Renal cortical epithelial cell (primary cell): ENCODE measurements around the gene PPP6R3. TPM values are rescaled to one million over a fixed set of nuclear protein-coding genes. Genes with fewer than 3 reads are reported as not detected.
"Not testable (repeated sequence)": the region's sequence is repeated elsewhere in the genome, so short reads cannot be mapped to it uniquely, and the experiment has no call there.

Source experiments
- DNase-seq: peaks from one replicate; pipeline ENCODE4 v3.0.0-alpha.2; 2011; ENCODE audit warnings: low read depth
- total RNA-seq: library from RNA; depleted of rRNA; stranded (reverse); fragments of >200 nt; gene quantifications from 2 replicates; pipeline ENCODE4 v1.2.3, GENCODE V29; 2014

The PPP6R3 gene
- total RNA-seq, 1 donor from 2014 or later = 164 TPM

DNA sequence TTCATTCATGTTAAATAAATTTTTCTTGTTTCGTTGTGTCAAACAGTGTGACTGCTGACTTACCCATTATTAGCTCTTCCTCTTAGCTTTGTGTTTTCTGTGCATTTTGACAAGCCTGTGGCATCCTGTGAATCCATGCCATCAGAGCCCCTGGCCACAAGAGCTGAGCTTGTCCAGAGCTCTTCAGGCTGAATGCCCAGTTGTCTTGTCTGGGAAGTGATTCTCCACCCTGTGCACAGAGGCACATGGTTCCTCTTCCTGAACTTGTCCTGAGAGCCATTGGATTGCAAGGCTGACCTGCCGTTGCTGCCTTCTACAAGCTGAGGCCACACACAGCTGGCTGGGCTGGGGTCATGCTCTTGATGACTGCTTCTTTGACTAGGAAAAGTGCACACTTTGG is 64.1 kb downstream of the PPP6R3 start:
- no peak for DNase-seq

DNA sequence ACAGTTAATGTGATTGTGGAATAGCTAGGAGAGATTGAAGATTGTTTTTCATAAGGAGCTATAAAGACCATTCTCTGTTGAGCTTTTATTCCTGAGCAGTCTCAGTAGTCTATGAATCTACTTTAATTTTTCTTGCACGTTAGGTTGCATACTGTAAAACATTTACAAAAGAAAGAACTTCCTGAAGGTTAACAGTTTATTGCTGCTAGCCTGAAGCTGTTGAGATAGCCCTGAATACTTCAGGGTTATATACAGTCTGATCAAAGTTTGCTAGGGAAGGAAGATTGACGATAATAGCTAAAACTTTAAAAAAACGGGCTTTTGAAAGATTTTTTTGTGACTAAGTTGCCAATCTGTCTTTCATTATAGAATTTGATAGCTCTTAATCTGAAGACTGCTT is 64.8 kb downstream of the PPP6R3 start:
- DNase-seq = peak; percentile 34

DNA sequence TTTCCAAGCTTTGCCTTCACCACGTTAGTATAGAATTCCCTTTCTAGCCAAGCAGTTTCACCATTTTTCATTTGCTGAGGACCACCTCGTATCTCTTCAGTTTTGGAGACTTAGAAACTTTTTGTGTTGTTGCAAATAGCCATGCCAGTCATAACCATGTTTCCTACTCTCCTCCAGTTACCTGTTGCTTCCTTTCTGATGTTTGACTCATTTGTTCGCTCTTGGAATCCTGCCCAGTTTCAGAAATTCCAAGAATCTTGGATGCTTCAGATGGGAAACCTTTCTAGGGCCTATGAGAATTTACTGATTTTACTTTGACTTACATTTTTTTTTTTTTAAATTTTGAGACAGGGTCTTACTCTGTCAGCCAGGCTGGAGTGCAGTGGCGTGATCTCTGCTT is 65.4 kb downstream of the PPP6R3 start:
- peak; percentile 81 for DNase-seq

DNA sequence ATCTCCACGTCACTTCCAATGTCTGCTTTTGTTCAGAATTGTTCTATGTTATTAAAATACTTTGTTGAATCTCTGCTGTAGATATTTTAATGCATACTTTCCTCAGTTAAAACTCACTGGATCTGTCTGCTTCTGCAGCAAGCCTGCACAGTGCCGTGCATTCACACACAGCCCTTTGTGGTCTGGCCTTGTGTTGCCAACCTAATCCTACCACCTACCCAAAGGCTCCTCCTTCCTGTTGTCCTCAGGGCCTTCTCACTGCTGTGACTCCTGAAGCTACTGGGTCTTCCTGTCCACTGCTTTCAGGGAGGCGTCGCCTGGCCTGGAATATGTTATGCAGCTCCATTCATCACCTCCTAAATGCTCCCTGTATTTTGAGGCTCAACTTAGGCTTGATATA is 67.0 kb downstream of the PPP6R3 start:
- no peak for DNase-seq

DNA sequence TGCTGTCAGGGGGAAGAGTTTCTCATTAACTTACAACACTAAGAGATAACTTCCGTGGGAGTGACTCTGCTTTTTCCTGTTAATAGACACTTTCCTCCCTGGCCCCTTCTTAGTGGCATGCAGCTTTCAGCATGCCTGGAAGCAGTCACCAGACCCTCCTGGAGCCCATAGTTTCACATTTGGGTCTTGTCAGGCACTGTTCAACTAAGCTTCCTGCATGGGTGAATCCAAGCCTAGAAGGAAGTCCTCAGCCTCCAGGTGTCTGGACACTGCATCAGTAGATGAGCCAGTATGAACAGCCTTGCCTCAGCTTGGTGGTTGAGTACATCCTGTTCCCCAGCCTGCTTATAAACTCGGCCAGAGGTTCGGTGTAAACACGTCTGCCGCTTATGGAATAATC is 68.1 kb downstream of the PPP6R3 start:
- DNase-seq = peak; percentile 37

DNA sequence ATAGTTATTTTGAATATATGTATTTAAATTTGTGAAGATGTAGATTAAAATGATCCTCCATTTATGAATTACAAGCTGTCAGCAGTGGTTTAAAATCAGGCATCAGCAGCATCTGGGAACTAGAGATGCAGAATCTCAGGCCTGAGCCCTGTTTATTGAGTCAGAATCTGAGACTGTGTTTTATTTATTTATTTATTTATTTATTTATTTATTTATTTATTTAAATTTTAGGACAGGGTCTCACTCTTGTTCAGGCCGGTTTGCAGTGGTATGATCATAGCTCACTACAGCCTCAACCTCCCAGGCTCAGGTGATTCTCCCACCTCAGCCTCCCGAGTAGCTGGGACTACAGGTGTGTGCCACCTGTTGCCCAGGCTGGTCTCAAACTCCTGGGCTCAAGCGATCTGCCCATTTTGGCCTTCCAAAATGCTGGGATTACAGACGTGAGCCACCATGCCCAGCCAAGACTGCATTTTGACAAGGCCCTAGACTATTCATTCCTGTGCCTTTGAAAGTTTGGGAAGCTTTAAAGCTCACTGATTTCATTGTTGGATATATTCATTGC is 70.7 kb downstream of the PPP6R3 start:
- no peak for DNase-seq

DNA sequence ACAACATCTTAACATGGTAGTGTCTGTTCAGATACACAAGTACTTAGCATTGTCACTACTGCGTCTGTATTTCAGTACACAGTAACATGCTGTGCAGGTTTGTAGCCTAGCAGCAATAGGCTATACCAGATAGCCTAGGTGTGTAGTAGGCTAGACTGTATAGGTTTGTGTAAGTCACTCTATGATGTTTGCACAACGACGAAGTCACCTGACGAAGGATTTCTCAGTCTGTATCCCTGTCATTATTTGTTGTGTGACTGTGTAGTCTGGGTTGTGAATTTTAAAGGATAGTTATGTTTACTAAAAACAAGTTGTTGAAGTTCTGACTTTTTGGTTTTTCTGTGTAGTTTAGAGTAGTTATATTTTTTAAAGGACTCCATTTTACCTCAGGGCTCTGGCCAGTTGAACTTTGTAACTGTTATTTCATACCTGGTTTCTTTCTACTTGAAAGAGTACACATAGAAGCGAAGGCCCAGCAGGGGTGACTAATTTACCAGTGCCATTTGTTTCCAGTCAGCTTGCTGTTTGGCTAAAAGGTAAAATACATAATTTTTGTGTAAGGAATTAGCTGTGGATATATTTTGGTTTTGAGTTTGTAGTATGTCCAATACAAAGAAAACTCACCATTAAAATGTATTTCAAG is 72.3 kb downstream of the PPP6R3 start:
- peak; percentile 13 for DNase-seq

DNA sequence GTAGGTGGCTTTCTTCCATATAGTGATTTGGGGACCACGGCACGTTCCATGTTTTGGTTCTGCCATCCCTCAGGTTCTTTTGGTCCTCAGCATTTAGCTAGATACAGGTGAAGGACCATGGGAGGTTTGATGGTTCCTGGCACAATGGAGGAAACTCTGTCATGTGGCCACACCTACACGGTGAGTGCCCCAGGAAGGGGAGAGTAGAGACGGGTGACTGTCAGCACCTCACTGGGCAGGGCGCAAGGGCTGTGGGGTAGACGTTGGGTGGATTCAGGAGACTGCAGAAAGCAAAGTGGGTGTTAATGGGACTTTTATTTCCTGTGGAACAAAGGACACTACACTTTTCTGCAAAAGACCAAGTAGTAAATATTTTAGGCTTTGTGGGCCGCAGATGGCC is 73.4 kb downstream of the PPP6R3 start:
- no peak for DNase-seq

DNA sequence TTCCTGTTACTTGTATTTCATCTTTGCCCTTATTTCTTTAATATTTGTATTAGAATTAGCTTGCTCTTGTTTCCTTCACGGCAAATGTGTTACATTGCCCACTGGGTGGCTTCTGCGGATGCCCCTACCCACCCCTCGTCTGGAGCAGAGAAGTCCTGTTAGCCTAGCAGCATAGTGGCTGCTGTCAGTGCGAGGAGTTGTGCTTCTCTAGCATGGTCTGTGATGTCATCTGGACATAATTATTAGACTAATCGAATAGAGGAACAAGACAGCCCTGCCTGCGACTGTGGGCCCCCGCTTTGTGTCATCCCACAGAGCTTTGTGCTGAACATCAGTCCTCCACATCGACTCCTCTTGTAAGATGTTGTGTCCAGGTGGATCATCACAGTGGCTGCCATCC is 74.5 kb downstream of the PPP6R3 start:
- DNase-seq = no peak

DNA sequence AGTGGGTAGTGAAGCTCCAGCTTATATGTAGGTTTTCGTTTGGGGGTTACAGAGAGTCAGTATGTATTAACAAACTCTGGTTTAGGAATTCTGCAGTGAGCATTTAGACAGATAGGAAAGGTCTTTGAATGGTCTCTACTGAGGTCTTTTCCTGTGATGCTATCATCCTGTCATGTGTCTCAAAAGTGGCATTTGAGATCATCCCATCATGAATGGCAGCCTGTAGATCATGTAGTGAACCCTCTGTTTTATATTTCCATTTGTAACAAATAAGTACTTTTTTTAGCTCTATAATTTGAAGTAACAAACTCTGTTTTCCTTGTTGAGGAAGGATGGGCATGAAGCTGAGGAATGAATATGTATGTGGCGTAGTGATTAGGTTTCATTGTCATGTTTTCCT is 76.2 kb downstream of the PPP6R3 start:
- DNase-seq = no peak

DNA sequence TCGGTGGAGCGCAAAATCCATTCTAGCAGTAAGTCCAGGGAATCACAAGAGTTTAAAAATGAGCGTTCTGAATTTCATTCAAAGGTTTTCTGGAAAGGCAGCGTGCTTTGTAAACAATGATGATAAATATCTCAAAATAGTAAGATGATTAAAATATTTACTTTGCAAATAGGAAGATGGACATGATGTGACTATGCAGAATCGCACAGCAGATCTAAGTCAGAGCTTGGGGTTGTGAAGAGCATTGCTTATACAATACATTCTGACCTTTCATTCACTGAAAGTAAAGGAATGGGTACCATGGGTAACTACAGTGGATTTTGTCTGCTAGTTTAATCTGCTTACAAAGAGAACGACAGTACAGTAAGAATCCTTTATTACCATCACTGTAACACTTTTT is 77.5 kb downstream of the PPP6R3 start:
- no peak for DNase-seq

DNA sequence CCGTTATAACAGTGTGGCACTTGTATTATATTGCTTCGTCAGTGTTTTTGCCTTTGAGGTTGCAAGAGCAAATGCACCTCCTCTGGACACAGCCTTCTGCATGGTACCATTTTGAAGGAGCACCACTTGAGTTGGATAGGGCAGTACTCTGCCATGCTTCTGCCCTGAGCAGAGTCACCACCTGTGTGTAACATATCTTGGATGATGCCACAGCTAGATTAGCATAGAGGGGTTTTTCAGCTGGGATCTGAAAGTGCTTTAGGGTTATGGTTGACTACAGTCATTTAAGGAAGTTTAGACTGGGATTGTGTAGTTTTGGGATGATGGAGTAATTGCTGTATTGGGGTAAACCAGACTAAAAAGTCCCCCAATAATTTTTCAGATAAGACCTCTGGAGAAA is 78.8 kb downstream of the PPP6R3 start:
- no peak for DNase-seq

DNA sequence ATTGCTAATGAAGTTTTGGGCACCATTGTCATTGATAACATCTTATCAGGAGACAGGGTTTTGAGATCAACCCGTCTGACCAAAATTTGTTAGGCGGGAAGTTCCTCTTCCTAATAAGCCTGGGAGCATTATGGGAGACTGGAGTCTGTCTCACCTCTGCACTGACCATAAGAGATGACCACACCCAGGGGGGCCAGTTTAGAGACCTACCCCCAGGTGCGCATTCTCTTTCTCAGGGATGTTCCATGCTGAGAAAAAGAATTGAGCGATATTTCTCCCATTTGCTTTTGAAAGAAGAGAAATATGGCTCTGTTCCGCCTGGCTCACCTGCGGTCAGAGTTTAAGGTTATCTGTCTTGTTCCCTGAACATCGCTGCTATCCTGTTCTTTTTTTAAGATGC is 80.0 kb downstream of the PPP6R3 start:
- DNase-seq = not testable (repeated sequence)

DNA sequence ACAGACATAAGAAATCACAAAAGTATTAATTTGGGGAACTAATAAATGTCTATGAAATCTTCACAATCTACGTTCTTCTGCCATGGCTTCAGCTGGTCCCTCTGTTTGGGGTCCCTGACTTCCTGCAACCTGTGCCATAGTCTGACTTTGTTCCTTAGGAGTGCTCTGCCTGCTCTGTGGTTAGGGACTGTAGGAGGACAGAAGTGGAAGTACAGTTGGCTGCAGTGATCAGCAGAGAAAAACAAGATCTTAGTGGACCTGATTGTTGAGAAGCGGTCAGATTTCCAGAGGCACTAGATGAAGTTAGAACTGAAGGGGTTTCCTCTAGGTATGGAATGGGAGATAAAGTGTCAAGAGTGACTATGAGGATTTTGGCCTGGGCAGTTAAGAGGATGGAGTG is 80.6 kb downstream of the PPP6R3 start:
- DNase-seq = no peak

DNA sequence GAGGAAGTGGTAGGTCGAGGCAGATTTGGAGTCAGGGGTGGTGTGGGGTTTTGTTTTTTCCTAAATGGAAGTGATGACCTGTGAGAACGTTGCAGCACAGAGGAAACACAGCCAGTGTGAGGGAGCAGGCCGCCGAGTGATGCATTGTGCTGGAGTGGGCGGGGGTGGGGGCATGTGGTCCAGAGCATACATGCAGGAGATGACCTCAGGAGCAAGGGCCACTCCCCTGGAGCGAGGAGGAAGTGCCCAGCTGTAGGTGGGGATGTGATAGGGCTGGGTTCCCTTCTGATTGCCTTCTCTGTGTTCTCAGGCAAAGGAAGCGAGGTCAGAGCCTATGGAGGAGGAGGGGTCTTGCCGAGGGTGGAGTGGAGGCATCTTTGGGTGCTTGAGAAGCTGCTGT is 81.4 kb downstream of the PPP6R3 start:
- DNase-seq = no peak

DNA sequence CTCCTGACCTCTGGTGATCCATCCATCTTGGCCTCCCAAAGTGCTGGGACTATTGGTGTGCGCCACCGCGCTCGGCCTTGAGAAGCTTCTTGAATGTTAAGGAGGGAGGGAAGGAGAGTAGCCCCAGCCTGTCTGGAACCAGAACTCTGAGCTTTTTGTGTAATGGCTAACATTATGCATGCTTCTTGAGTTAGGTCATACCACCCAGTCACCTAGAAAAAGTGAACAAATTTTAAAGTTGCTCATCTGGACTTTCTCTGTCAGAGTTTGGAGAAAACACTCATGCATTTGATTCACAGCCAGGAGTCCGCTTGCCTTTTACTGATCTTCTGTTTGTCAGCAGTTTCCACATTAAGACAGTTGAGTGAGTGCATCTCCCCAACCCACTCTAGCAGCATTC is 82.1 kb downstream of the PPP6R3 start:
- peak; percentile 89 for DNase-seq

DNA sequence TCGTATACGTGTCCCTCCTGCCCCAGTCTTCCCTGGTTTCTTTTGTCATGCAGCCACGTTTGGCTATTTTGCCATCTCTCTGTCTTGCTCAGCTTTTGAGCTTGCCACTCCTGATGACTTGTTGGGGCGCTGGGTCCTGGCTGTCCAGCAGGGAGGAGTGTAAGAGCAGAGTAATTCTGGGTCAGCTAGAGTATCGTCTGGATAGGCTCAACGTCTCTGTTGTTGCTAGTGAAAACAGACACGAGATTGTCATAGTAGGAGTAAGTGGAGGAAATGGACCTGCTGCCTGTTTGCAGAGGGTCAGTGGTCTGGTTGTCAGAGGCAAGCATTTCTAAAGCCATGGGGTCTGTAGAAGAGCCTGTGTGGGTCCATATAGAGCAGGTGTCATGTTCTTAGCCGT is 83.0 kb downstream of the PPP6R3 start:
- no peak for DNase-seq

DNA sequence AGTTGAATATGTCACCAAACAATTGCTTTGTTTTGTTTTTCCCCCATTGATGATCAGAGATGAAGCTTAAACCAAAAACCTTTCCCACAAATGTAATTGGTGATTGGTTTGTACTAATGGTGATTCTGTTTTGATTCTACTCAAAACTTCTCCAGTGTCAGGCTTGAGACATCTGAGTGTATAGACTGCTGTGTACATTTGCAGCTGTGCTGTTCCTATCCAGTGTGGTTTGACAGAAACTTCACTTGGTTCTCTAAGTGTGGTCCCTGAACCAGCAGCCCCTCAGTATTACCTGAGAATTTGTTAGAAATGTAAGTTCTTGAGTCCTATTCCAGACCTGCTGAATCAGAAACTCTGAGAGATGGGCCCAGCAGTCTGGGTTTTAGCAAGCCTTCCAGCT is 84.8 kb downstream of the PPP6R3 start:
- no peak for DNase-seq

DNA sequence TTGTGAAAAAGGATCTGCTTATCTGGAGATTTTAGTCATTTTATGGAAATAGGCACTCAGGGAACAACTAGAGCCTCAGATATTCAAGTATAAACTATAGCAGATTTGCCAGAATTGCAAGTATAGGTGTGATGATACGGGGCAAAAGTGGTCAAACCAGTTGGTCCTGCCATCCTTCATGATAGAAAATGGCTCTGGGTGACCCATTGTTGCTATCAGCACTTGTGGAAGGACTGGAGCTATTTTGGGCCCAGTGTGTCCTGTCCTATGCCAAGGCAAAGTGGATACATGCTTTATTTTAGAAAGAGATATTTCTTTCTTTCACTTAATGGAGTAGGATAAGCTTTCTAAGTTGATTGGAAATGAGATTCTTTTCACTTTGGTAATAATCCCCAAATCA is 85.2 kb downstream of the PPP6R3 start:
- no peak for DNase-seq

DNA sequence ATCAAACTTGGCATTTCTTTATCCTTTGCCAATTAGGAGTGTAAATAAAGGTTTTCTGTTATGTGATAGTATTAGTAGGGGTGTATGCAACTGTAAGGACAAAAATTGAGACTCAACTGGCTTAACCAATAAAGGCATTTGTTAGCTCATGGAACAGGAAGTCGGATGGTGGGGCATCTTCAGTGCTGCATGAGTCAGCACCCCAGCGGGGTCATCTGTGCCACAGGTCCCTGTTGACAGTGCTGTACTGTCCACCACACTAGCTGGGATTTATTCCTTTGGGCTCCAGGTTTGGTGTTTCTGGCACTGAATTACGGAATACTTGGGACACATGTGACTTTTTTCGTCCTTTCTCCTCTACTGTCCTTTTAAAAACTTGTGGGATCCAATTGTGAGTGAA is 86.0 kb downstream of the PPP6R3 start:
- peak; percentile 19 for DNase-seq

DNA sequence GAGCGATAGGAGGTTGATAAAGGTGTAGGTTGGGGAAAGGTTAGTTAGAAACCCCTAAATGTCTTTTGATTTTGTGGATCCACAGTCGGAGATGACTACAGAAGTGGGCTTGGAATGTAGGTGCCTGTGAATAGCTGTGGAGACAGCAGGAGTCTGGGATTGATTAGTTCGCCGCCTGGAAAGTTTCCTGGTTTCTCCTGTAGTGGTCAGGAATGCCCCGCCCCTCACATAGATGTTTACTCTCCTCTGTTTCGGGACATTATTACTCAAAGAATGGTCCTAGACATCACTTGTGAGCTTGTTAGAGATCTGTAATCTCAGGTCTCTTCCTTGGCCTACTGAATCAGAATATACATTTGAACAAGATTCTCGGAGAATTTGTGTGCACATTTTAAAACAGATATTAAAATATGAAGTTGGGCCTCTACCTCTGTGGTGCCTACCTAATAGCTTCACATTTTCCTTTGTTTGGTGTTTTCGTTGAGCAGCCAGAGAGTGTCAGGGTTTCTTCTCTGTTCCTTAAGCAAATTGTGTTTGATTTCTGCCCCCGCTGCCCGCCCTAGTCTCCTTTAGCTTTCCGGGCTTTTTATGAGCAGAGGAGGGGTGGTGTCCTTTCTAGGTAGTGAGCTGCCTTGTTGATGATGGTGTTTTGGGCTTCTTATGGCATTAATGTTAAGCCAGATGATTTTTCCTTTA is 89.4 kb downstream of the PPP6R3 start:
- DNase-seq = no peak

DNA sequence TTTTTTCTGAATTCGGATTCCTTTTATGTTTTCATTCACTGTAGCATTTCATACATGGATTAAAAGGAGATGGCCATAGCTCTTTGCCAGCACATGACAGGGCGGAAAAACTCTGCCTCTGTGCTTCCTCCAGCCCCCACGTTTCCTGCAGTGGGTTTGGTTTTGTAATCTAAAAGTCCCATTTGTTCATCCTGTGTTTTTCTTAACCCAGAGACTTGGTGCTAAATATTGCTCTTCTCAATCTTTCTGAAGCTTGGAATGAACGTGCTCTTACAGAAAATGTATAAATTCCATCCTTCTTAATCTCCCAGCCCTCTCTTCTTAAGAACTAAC is 89.9 kb downstream of the PPP6R3 start:
- no peak for DNase-seq

DNA sequence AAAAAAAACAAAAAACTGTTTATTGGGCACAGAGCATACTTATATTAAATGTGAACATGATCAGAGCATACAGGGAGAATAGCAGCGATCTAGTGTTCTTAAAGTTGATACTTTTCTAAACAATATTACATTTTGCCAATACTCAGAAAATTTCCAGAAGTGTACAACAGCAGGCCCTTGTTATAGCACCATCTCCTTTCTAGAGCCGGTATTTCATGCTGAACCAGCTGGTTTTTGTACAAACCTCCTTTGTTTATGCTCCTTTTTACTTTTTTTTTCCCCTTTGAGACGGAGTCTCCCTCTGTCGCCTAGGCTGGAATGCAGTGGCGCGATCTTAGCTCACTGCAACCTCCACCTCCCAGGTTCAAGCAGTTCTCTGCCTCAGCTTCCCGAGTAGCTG is 90.7 kb downstream of the PPP6R3 start:
- no peak for DNase-seq

DNA sequence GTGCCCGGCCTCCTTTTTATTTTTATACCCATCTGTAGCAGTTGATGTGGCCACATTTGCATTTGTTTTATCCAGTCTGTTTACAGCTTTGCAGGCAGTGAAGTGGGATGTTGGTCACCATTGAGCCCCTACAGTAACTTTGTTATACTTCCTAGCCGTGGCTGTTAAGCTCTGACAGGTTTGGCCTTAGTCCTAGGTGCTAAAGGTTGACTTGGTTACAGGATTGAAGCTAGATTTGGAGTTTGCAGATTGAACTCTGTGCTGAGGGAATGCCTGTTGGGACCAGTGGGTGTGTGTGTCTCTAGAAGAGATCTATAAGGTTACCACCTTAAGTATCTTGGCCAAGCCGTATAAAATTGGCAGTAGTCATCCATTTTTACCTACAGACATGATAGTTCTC is 91.2 kb downstream of the PPP6R3 start:
- DNase-seq = no peak
